ENCODE data around the gene TICAM2. TPM values are rescaled to one million over a fixed set of nuclear protein-coding genes. Genes with fewer than 3 reads are reported as not detected.

TICAM2 gene
- total RNA-seq, 1 donor from 2014 or later = 3.3 TPM

DNA sequence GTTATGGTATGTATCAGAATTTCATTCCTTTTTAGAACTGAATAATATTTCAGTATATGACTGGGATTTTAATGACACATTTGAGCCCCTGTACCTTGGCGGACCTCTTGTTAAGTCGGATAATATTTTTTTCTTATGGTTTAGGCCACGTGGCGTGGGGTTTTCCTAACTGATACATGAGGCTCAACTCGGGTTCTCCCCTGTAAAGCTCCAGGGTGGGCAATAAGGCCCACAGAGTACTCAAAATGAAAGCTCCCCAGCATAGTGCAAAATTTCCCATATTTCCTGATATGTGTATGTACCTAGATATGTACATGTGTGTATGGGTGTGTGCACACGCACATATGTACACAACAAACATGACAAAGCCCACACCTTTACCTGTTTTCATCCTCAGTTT lies 24.5 kb downstream of the TICAM2 start:
- intact Hi-C loops (cut with DNase I) = no loop called here
- no peak for ATAC-seq
- no peak for DNase-seq (ENCODE audit: missing footprints)

DNA sequence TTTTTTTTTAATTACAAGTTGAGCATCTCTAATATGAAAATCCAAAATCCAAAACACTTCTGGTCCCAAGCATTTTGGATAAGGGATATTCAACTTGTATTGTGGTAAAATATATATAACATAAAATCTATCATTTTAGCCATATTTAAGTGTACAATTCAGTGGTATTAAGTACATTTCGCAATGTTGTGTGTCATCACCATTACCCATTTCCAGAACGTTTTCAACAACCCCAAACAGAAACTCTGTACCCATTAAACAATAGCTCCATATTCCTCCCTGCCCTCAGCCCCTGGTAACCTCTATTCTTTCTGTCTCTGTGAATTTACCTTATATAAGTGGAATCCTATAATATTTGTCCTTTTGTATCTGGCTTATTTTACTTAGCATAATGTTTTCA lies 24.9 kb downstream of the TICAM2 start:
- ATAC-seq (no peak), DNase-seq (ENCODE audit: missing footprints) (no peak)
- intact Hi-C loops (cut with DNase I) = no loop called here

DNA sequence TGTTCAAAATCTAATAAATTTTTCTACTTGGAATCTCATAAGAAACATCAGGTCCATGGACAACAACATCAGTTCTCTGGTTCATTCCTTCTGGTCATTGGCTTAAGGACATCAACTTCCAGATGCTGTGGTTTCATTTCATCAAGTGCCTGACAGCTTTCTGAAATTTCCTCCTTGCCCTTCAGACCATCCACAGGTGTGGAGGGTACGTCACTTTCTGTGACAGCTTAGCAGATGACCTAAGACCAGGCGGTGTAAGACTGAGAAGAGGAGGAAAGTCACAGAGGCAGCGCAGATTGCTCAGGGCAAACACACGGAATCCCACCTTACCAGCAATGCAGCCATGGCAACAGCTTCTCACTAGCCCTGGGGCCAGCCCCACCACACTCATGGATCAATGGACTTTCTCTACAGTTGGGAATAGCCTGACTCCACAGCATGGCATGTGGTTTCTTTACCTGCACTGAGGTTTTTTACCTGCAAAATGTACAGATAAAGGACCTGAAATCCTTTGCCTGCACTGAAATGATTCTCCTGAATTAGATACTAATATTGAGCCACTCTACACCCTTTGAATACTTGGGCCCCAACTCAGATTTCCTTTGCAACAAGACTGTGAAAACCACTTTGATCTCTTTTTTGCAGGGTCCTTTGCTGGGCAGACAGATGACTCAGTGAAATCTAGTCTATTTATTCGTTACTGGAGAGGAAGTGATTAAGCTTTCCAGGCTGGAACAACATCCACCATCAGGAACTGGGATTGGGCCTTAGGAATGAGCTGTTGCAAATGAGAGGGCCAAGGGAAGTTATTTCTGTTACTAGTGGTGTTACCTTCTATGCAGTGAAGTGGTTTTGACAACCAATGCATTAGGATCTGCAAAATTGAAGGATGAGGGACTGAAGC lies 26.9 kb downstream of the TICAM2 start:
- ATAC-seq (no peak), DNase-seq (ENCODE audit: missing footprints) (no peak)
- intact Hi-C loops (cut with DNase I) = no loop called here

DNA sequence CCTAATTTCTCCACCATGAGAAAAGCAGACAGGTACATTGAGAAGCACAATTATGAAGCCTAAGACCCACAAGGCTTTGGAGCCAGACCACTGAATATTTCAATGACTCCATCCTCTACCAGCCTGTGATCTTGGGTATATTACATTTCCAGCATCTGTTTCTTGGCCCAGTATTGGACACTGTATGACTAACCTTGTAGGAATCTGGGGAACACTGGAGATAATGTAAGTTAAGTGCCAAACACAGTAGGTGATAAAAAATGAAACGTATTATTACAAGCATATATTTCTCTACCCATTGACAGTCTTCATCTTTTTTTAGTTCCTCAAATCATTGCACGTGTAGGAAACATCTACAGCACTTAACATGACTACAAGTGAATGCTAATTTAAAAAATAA lies 29.1 kb downstream of the TICAM2 start:
- ATAC-seq (no peak), DNase-seq (ENCODE audit: missing footprints) (no peak)
- intact Hi-C loops (cut with DNase I) = loop anchor here (2.0 kb wide), 1 partner anchor 28 kb away; the partner anchor contains the start of gene FEM1C

DNA sequence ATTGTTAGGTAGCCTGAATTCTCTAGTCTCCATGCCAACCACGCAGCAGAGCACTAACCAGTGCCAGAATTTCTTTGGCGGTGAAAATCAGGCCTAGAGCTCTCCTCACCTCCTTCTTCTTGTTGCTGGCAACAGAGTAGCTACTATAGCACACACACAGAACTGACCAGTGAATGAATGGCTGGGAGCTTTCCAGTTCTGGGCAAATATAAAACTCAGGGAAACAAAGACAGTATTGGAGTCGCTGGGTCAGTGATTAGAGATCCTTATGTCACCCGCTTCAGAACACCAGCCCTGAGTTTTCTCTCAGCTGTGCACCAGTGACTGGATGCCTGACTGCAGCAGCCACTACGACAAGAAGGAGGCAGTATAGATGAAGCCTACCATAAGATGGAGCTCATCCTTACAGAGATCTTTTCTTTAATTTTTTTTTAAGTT lies 30.8 kb downstream of the TICAM2 start:
- peak; percentile 89 for ATAC-seq
- DNase-seq (ENCODE audit: missing footprints) = no peak
- intact Hi-C loops (cut with DNase I) = no loop called here

DNA sequence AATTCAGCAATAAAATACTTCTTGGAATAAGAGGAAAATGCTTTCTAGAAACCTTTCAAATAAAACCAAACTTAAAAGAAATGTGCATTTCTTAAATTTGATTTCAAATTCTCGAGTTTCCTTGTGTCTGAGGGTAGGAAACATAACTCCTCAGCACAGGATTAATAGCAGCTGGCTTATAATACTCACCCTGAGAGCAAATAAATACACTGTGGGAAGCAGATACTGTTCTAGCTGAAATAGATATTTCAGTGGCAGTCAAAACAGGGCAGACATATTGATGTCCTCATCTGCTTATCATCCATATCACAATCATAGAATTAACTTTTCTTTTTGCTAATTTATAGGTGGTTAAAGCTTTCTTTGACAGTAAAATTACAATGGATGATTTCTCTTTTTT lies 33.6 kb downstream of the TICAM2 start:
- ATAC-seq (no peak), DNase-seq (ENCODE audit: missing footprints) (no peak)
- intact Hi-C loops (cut with DNase I) = no loop called here

DNA sequence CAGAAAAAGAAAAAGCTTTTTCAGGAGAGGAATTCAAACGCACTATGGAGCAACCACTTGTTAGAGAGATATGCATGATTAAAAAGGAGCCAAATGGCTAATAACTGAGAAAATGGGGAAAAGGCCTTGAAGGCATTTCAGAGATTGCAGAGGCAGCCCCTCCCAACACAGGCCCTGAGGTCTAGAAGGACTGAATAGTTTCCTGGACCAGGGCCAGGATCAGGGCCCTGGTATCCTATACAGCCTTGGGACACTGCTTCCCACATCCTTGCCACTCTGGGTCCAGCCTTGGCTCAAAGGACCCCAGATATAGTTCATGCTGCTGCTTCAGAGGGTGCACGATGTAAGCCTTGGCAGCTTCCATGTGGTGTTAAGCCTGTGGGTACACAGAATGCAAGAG lies 37.0 kb downstream of the TICAM2 start:
- intact Hi-C loops (cut with DNase I) = no loop called here
- ATAC-seq = peak; percentile 20
- DNase-seq (ENCODE audit: missing footprints) = no peak

DNA sequence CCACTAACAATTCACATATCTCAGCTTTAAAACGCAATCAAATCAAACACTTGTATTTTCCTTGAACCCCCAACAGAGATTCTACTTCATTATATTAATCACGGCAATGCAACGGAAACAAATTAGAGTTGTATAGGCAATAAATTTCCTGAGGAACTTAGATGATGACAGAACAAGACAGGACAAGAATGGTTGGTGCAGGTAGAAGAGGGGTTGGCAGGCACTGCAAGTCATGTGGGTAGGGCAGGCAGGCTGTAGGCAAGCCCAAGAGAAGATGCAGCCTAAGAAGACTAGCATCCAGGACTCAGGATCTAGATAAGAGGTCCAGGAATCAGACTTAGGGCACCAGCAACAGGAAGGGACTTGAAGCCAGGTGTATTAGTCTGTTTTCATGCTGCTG lies 41.1 kb downstream of the TICAM2 start:
- intact Hi-C loops (cut with DNase I) = no loop called here
- DNase-seq (ENCODE audit: missing footprints) = no peak
- ATAC-seq = no peak

DNA sequence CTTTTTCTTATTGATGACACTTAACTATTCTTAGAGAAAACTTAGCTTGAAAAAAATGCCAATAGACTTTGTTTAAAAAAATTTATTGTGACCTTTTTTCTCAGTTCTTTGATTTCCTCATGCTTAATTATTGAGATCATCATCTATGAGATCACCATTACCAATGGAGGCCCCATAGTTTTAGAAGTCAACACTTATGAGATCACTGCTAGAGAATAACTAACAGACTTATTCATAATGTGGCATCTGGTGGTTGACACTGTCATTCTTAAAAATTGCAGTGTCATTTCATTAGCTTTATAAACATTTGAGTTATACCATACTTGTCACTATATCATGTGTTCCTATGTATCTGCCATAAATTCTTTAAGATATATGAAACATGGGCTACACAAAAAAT lies 42.8 kb downstream of the TICAM2 start:
- DNase-seq (ENCODE audit: missing footprints) = no peak
- no peak for ATAC-seq
- intact Hi-C loops (cut with DNase I) = no loop called here

DNA sequence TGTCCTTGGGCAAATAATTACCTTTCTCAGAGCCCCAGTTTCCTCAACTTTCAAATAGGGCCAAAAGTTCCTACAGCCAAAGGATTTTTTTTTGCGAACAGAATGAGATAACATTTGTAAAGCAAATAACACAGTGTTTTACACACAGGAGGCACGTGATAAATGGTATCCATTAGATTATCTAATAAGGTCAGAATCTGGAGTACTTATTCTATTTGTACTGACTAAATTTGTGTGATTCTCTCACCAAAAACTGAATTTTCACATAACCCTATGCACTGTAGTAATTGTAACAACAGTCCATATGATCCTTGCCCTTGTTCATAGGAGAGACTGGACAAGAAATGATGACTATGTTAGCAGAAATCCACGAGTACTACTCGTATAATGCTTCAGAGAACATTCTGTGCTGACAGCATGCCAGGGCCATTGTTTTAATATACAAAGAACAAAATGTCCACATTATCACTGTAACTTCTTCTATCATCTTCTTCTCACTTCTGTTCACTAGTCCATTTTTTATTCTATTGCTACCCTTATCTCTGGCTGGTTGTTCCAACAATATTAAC lies 43.8 kb downstream of the TICAM2 start:
- ATAC-seq = no peak
- DNase-seq (ENCODE audit: missing footprints) = no peak
- intact Hi-C loops (cut with DNase I) = no loop called here

DNA sequence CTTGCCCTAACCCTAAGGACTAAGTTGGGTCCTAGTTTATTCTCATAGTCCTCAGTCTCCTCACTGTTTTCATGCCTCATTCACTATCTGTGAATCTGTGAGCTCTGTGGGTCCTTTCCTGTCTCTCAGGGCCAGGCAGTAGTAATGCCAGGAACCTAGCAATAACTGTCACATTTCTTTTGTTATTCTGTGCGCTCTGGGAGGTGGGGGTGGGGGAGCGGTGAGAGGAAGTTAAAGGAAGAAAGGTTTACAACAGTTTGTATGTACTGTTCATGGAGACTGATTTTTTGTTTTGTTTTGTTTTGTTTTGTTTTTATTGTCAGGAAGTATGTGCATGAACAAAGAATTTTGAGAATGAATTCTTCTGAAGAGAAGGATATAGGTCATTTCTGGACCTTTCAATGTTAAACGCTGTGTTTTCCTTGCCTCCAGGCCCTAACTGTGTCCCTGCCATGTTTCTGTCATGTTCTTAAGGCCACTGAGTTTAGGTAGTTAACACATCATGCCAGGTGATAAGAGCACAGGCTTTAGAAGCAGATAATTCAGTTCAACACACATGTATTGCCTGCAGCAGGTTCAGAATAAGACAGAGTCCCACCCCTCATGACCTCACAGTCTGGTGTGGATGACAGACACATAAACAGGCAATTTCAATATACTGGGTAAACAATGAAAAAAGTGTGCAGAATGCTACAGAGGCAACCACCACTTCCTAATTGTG lies 44.5 kb downstream of the TICAM2 start:
- ATAC-seq (no peak), DNase-seq (ENCODE audit: missing footprints) (no peak)
- intact Hi-C loops (cut with DNase I) = no loop called here

DNA sequence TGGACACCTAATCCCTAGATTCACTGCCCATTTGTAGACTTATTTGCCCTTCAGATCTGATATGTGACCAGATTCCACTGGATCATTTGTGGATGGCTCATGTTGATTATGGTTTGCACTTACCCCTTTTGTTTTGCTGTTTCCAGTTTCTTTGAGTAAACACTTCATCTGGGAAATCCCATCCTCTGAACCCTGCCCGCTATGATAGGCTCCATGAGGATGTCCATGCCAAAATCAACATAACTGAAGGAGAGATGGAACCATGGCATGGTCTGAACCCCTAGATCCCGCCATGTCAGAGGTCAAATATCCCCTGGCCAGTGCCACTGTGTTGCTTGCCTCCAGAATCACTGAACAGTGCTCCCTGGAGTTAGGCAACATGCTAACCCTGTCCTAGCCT lies 46.0 kb downstream of the TICAM2 start:
- DNase-seq (ENCODE audit: missing footprints) (no peak), ATAC-seq (no peak)
- intact Hi-C loops (cut with DNase I) = no loop called here

DNA sequence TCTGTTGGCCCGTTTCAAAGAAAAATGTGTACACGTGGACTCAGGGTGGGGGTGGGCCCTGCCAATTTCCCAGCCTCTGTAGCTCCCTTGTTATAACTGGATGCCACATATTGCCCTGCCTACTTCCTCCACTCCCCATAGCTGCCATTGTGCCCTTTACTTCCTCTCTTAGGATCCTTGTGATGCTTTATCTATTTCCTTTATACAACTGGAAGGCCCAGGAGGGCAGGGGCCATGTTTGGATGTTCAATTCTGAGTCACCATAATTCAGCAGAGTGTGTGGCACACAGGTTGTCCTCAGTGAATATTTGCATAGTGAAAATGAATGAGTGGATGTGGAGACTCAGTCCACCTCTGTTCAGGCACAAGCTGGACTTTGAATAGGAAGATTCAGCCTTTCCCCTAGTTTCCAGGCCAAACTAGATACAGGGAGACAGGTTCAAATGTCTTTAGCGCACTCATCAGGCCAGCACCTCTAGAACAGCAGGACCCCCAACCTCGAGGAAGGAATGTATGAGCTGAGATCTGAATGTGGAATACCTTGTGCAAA lies 47.1 kb downstream of the TICAM2 start:
- intact Hi-C loops (cut with DNase I) = no loop called here
- ATAC-seq (no peak), DNase-seq (ENCODE audit: missing footprints) (no peak)

DNA sequence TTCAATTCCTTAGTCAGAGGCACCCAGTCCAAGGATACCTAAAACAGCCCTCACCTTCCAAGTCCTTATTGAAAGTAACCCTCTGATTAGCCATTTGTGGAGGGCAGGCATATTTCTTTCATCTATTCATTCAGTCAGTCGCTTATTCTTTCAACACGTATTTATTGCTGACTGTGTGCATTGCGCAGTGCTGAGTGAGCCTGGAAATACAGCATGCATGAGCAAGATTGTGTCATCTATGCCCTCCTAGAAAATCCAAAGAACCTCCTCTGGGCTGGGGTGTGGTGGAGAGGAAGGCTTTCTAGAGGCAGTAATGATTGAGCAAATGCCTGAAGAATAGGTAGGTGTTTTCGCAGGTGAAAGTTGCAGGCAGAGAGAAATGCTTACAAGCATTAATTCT lies 49.2 kb downstream of the TICAM2 start:
- ATAC-seq (no peak), DNase-seq (ENCODE audit: missing footprints) (no peak)
- intact Hi-C loops (cut with DNase I) = no loop called here

DNA sequence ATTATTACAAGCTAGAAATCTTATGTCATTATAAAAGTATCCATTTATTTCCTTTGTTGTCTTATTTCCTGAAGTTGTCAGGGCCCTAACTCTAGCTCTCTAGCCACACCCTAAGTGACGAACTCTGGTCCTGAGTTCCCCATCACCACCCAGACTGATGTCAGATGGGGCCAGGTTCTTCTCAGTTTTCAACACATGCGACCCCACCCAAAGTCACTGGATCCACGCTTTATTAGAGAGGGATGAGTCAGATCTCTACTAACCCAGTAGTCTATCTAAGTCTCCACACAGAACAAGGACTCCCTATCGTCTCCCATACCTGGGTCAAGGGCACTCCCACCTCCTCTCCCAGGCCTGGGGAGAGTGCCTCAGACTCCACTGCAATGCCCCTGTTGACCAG lies 50.9 kb downstream of the TICAM2 start:
- DNase-seq (ENCODE audit: missing footprints) (no peak), ATAC-seq (peak; percentile 44)
- intact Hi-C loops (cut with DNase I) = no loop called here

DNA sequence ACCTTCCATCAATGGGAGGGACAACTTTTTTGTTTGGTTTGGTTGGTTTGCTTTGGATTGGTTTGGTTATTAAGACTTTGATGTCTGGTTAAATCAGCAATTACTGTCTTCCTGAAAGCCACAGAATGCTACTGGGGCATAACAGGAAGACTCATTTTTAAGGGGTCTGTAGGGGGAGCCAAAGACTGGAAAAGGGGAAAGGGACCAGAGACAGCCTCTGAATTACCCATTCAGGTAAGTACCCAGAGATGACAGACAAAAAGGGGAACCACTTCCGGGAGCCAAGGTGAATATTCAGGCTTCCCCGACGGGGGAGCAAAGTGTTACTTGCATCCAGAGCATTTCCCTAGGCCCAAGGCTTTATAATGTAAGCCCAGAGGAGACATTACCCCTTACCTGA lies 53.1 kb downstream of the TICAM2 start:
- intact Hi-C loops (cut with DNase I) = no loop called here
- ATAC-seq (no peak), DNase-seq (ENCODE audit: missing footprints) (no peak)

DNA sequence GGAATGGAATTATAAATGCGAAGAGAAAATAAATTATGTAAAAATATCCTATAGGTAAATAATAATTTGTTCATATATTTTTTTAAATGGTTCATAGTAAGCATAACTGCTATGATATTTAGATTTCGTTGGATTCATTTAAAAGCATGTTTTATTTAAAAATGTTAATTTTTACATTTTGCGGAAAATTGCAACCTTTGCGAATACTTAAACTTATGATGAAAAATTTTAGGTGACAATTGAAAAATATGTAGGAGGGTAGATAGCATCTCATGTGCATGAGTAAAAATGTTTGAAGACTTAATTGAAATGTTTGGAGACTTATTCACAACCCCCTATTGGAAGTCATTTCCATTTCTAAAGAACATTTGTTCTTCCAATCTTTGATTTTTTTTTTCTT lies 53.6 kb downstream of the TICAM2 start:
- no peak for DNase-seq (ENCODE audit: missing footprints)
- intact Hi-C loops (cut with DNase I) = no loop called here
- ATAC-seq = no peak

DNA sequence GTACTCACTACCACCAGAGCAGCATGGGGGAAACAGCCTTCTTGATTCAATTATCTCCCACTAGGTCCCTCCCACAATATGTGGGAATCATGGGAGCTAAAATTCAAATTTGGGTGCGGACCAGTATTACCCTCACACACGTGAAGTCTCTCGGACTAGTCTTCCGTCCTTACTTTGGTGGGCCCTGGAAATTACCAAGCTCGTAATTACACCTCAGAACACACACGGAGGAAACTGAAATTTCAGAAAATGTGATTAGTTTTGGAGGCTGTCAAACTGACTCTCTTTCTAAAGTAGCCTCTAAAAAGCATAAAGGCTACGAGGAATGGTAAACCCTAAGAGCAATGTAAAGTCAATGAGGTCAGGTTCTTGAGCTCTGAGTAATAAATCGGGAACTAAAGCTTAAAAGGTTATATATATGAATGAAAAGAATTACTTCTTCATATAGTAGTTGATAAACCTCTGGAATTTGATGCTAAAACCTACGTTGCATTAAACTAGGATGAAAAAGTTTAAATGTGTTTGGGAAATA lies 56.9 kb downstream of the TICAM2 start:
- ATAC-seq = no peak
- intact Hi-C loops (cut with DNase I) = loop anchor here (2.0 kb wide), 4 partner anchors 27 to 123 kb away; no protein-coding TSS in a partner anchor

More for the DNA sequence above, 56.9 kb downstream of the TICAM2 start:
- no peak for DNase-seq (ENCODE audit: missing footprints)

All from Right ventricle myocardium inferior (tissue), 1 donor.